Activated CD8-positive, alpha-beta T cell treated with anti-CD3 and anti-CD28 coated beads for 36 hours (primary cell): ENCODE results near the gene LRMDA. TPM values are rescaled to one million over a fixed set of nuclear protein-coding genes. Genes with fewer than 3 reads are reported as not detected.

Source experiments
- ATAC-seq: fragments of 200-7000 bp; cut with Tn5 transposase; one replicate; pipeline ENCODE4 v1.10.0; 2021; ENCODE audit warnings: mild to moderate bottlenecking, moderate library complexity
- CTCF ChIA-PET: fragments of 350-600 bp; sonication (Branson Sonifier 250); formaldehyde crosslinking; loops from one replicate; lab custom pipeline; 2021; ENCODE audit warnings: antibody characterized with exemption; lab: Charles Lee
- POLR2A ChIA-PET: fragments of 350-600 bp; sonication (Branson Sonifier 250); formaldehyde crosslinking; loops from one replicate; lab custom pipeline; 2021; ENCODE audit warnings: antibody characterized with exemption; lab: Charles Lee
- DNase-seq: peaks from one replicate; pipeline ENCODE4 v3.0.0-alpha.2; 2020
- H3K27ac Mint-ChIP-seq: one replicate; pipeline ENCODE4 v1.8.0; 2021; ENCODE audit warnings: mild to moderate bottlenecking, mixed read lengths
- H3K27me3 Mint-ChIP-seq: one replicate; pipeline ENCODE4 v1.8.0; 2021; ENCODE audit warnings: mixed read lengths
- H3K36me3 Mint-ChIP-seq: one replicate; pipeline ENCODE4 v1.8.0; 2021; ENCODE audit warnings: low read depth, mixed read lengths
- H3K4me1 Mint-ChIP-seq: one replicate; pipeline ENCODE4 v1.8.0; 2021; ENCODE audit warnings: low read depth, mixed read lengths
- H3K4me3 Mint-ChIP-seq: one replicate; pipeline ENCODE4 v1.8.0; 2021; ENCODE audit warnings: mild to moderate bottlenecking, moderate library complexity, mixed read lengths
- H3K9me3 Mint-ChIP-seq: one replicate; pipeline ENCODE4 v1.8.0; 2021; ENCODE audit warnings: mixed read lengths
- intact Hi-C: fragments of 100-400 bp; cut with micrococcal nuclease; formaldehyde crosslinking; loops from one replicate; pipeline ENCODE4 v1.10.0; 2022
- total RNA-seq, 2 experiments: library from RNA; stranded (reverse); gene quantifications; one replicate each; pipeline ENCODE4 v1.2.3, GENCODE V29; 2021
- TF ChIP-seq, protein P1 (sequence below): fragments of 200-600 bp; IDR thresholded peaks from one replicate; pipeline ENCODE4 v1.8.0; 2022; ENCODE audit warnings: antibody characterized with exemption, mild to moderate bottlenecking

The LRMDA gene
- total RNA-seq, 2 experiments from 2014 or later, result not detected

DNA sequence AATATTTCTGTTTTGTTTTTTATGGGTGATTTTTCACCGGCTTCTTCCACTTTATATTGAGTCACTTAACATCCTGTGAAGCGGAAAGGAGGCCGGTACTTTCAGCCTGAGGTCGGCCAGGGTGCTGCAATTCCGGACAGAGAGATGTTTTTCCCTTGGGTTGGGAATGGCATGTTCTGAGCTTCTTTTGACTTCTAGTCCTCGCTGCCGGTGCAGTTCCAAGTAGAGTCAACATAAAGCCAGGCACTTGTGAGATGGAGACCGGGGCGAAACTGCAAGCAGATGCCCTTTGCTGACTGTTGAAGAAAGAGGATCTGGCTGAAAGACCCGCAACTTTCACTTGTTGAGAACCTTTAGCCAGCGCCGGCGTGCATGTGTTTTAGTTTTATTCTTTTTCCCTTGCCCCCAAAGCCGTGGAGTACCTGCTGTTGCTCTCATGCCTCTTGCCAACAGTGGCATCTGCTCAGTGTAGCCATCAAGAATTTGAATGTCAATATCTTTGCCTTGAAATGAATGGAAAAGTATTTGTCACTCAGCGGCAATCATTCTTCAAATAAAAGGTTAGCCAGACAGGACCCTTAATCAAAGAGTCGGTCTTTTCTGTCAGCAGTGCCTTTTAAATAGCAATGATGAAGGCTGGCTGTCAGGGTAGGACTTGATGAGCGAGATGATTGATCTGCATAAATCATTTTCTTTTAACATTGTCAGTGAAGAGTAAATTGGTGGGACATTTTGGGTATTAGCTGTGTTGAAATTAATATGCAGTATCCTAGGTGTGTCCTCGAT, 351.2 kb downstream of the LRMDA start:
- H3K27ac Mint-ChIP-seq, result no peak overlapping the region
- intact Hi-C loops, result no loop called here
- peaks cover 8% of the 10 kb centered on the region for H3K27me3 Mint-ChIP-seq
- ATAC-seq (no peak), DNase-seq (no peak)
- no peaks in the 10 kb centered on the region for H3K4me1 Mint-ChIP-seq
- H3K9me3 Mint-ChIP-seq, result no peaks in the 10 kb centered on the region
- ChIA-PET CTCF (no interaction called here), POLR2A (no interaction called here)
- H3K4me3 Mint-ChIP-seq, result no peak overlapping the region
- H3K36me3 Mint-ChIP-seq, result no peaks in the 10 kb centered on the region
- TF ChIP-seq, protein P1, sequence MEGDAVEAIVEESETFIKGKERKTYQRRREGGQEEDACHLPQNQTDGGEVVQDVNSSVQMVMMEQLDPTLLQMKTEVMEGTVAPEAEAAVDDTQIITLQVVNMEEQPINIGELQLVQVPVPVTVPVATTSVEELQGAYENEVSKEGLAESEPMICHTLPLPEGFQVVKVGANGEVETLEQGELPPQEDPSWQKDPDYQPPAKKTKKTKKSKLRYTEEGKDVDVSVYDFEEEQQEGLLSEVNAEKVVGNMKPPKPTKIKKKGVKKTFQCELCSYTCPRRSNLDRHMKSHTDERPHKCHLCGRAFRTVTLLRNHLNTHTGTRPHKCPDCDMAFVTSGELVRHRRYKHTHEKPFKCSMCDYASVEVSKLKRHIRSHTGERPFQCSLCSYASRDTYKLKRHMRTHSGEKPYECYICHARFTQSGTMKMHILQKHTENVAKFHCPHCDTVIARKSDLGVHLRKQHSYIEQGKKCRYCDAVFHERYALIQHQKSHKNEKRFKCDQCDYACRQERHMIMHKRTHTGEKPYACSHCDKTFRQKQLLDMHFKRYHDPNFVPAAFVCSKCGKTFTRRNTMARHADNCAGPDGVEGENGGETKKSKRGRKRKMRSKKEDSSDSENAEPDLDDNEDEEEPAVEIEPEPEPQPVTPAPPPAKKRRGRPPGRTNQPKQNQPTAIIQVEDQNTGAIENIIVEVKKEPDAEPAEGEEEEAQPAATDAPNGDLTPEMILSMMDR, result no peak

DNA sequence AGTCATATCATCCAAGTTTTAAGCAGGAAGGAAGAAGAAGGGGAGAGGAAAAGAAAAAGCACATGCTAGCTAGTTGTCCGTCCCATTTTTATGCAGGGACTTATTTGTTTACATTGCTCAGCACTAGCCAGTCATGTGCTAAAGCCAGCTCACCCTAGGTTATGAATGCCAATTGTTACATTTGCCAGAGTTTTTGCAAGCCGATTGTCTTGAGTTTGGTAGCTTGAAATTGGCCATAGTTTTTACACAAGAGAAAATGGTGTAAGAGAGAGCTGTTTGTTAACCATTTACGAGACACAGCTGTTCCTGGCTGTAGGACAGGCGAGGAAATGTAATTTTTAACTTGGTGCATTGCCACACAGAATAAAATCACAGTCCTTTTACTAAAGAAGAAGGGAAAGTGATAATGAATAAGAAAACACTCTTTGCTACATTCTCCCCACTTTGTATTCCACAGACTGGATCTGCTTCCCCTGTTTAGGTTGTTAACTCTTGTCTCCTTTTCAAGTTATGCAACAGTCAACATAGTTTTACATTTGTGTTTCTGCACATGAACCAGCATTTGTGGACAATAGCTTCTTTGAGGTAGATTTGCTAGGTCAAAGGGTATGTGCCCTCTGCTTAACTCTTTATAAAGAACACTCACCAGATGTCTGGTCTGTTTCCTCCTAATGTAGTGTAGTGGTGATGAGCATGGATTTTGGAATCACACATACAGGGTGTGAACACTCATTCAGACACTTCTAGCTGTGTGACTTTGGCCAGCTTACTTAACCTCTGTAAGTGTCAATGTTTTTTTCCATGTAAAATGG, 357.2 kb downstream of the LRMDA start:
- intact Hi-C loops, result no loop called here
- Mint-ChIP-seq H3K4me1 (no peaks in the 10 kb centered on the region), H3K27ac (no peak overlapping the region), H3K27me3 (no peaks in the 10 kb centered on the region), H3K36me3 (no peaks in the 10 kb centered on the region), H3K9me3 (no peaks in the 10 kb centered on the region), H3K4me3 (no peak overlapping the region)
- no peak for ATAC-seq
- POLR2A ChIA-PET, result no interaction called here
- DNase-seq, result no peak
- CTCF ChIA-PET, result no interaction called here
- TF ChIP-seq, protein P1, result no peak

DNA sequence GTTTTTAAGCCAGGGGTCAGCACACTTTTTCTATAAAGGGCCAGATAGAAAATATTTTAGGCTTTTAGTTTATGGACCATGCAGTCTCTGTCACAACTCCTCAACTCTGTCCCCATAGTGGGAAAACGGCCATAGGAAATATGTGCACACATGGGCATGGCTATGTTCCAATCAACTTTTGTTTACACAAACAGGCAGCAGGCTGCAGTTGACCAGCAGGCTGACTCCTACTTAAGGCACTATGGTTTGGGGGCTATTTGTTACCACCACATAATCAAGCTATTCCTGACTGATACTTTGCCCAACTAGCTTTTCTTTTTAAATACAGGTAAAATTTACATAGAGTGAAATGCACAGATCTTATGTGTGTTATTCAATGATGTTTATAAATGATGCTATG, 362.4 kb downstream of the LRMDA start:
- ChIA-PET POLR2A (no interaction called here), CTCF (no interaction called here)
- DNase-seq, result no peak
- Mint-ChIP-seq H3K36me3 (no peaks in the 10 kb centered on the region), H3K27ac (no peak overlapping the region), H3K9me3 (peaks cover 6% of the 10 kb centered on the region), H3K4me1 (no peaks in the 10 kb centered on the region), H3K4me3 (no peak overlapping the region), H3K27me3 (no peaks in the 10 kb centered on the region)
- TF ChIP-seq, protein P1, result no peak
- intact Hi-C loops, result no loop called here
- ATAC-seq, result no peak

GRCh38 chr10:75801121-75801520, 369.7 kb downstream of the LRMDA start:
- intact Hi-C loops, result no loop called here
- TF ChIP-seq, protein P1, result no peak
- POLR2A ChIA-PET, result no interaction called here
- H3K9me3 Mint-ChIP-seq, result peaks cover 4% of the 10 kb centered on the region
- H3K27ac Mint-ChIP-seq, result no peak overlapping the region
- no peak for DNase-seq
- no peaks in the 10 kb centered on the region for H3K36me3 Mint-ChIP-seq
- CTCF ChIA-PET, result no interaction called here
- H3K27me3 Mint-ChIP-seq, result peaks cover 9% of the 10 kb centered on the region
- H3K4me1 Mint-ChIP-seq, result no peaks in the 10 kb centered on the region
- no peak overlapping the region for H3K4me3 Mint-ChIP-seq
- no peak for ATAC-seq

GRCh38 chr10:75801661-75802060, 370.2 kb downstream of the LRMDA start:
- ATAC-seq, result no peak
- POLR2A ChIA-PET, result interaction anchor here (0.6 kb wide), 1 partner anchor 16 kb away, joined by 3 read pairs; no protein-coding TSS in a partner anchor
- TF ChIP-seq, protein P1, result no peak
- Mint-ChIP-seq H3K4me1 (no peaks in the 10 kb centered on the region), H3K4me3 (no peak overlapping the region), H3K36me3 (no peaks in the 10 kb centered on the region), H3K27ac (no peak overlapping the region), H3K27me3 (peaks cover 9% of the 10 kb centered on the region), H3K9me3 (peaks cover 4% of the 10 kb centered on the region)
- CTCF ChIA-PET, result no interaction called here
- no peak for DNase-seq
- intact Hi-C loops, result no loop called here
